Thymus (tissue), 11 donors: ENCODE measurements around the gene TMEM253. TPM values are rescaled to one million over a fixed set of nuclear protein-coding genes. Genes with fewer than 3 reads are reported as not detected.
A peak's percentile ranks its signal among the peaks of the same experiment; 100 is the strongest.

ENCODE experiments used
- DNase-seq, 9 donors: peaks; one replicate each; pipeline ENCODE4 v3.0.0-alpha.2; 2013; ENCODE audit warnings: low spot score in 9 of 9, low read depth in 6 of 9, missing footprints in 1 of 9
- H3K27ac ChIP-seq, 2 donors: one replicate each; pipeline ENCODE4 v1.5.1; 2013; ENCODE audit warnings: control low read depth in 1 of 2, low read depth in 1 of 2, low read length in 1 of 2, mild to moderate bottlenecking in 1 of 2, moderate library complexity in 1 of 2
- H3K27me3 ChIP-seq, 2 donors: one replicate each; pipeline ENCODE4 v1.5.1; 2013; ENCODE audit warnings: low read length in 1 of 2; ENCODE audit not compliant: control insufficient read depth in 2 of 2, insufficient read depth in 1 of 2
- H3K36me3 ChIP-seq, 2 donors: one replicate each; pipeline ENCODE4 v1.5.1; 2013; ENCODE audit warnings: low read length in 1 of 2, mild to moderate bottlenecking in 1 of 2, moderate library complexity in 1 of 2; ENCODE audit not compliant: control insufficient read depth in 2 of 2, insufficient read depth in 2 of 2
- H3K4me1 ChIP-seq, 2 donors: one replicate each; pipeline ENCODE4 v1.5.1; 2013; ENCODE audit warnings: low read length in 2 of 2; ENCODE audit not compliant: control insufficient read depth in 2 of 2, insufficient read depth in 2 of 2
- H3K4me3 ChIP-seq, 2 donors: one replicate each; pipeline ENCODE4 v1.5.1; 2013; ENCODE audit warnings: low read length in 2 of 2, control low read depth in 1 of 2, mild to moderate bottlenecking in 1 of 2
- H3K9me3 ChIP-seq, 2 donors: one replicate each; pipeline ENCODE4 v1.5.1; 2013; ENCODE audit warnings: low read length in 1 of 2, mild to moderate bottlenecking in 1 of 2; ENCODE audit not compliant: control insufficient read depth in 2 of 2, insufficient read depth in 1 of 2
- WGBS: extraction: QIAGEN DNeasy Blood & Tissue Kit; methylation state at CpG from one replicate; pipeline ENCODE4 v1.1.7; 2013; 5-methylcytosine and 5-hydroxymethylcytosine counted together
- polyA plus RNA-seq: library from polyadenylated mRNA; stranded (reverse); fragments of 200-250 nt; gene quantifications from one replicate; pipeline ENCODE4 v1.2.3, GENCODE V29; 2013
- total RNA-seq: library from RNA; stranded (reverse); fragments of 120-200 nt; gene quantifications from one replicate; pipeline ENCODE4 v1.2.4, GENCODE V29; 2013
- donor health status: healthy.

Gene TMEM253
- total and polyA plus RNA-seq, 2 donors = 0.14 to 0.98 TPM

- Histone ChIP-seq H3K27ac (peak overlapping the region in 1 of 2 donors; percentile 41), H3K36me3 (no peaks in the 10 kb centered on the region), H3K9me3 (no peaks in the 10 kb centered on the region), H3K4me3 (no peak overlapping the region), H3K4me1 (peaks cover 30 to 63% of the 10 kb centered on the region in 2 donors), H3K27me3 (no peaks in the 10 kb centered on the region)
- DNase-seq = no peak
- WGBS = 95% methylated on average over 5 of the region's 5 CpGs
Measured at GRCh38 chr14:21099596-21099985, 1.3 kb upstream of the TMEM253 start.

DNA sequence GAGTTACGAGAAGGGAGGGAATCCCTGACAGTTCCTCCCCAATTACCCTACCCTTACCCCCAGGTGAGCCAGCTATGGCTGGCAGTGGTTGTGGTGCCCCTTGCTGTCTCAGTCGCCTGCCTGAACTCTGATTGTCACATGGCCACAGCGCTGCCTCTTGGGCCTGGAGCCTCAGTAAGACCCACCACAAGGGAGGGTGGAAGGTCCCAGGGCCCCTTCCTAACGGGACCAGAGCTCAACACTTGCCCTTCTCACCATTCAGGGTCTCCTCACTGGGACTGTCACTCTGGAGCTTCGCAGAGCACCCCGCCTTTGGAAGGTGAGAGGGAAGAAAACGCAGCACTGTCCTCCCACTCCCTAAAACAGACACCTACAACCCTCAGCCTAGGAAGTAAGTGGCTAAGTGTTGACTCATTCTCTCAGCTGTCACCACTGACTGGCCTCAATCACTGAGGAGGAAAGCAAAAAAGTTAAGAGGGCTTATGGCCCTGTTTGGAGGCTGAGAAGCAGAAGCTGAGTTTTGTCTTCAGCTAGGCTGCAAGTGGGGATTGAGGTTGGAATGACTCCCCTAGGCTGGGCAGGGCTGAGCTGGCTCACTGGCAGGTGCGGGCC is 1.0 kb downstream of the TMEM253 start:
- Histone ChIP-seq H3K4me3 (no peak overlapping the region), H3K4me1 (peaks cover 23 to 58% of the 10 kb centered on the region in 2 donors), H3K27ac (peak overlapping the region in 1 of 2 donors; percentile 95), H3K27me3 (no peaks in the 10 kb centered on the region), H3K9me3 (no peaks in the 10 kb centered on the region), H3K36me3 (no peaks in the 10 kb centered on the region)
- no peak for DNase-seq
- WGBS = 95% methylated on average over 8 of the region's 8 CpGs

DNA sequence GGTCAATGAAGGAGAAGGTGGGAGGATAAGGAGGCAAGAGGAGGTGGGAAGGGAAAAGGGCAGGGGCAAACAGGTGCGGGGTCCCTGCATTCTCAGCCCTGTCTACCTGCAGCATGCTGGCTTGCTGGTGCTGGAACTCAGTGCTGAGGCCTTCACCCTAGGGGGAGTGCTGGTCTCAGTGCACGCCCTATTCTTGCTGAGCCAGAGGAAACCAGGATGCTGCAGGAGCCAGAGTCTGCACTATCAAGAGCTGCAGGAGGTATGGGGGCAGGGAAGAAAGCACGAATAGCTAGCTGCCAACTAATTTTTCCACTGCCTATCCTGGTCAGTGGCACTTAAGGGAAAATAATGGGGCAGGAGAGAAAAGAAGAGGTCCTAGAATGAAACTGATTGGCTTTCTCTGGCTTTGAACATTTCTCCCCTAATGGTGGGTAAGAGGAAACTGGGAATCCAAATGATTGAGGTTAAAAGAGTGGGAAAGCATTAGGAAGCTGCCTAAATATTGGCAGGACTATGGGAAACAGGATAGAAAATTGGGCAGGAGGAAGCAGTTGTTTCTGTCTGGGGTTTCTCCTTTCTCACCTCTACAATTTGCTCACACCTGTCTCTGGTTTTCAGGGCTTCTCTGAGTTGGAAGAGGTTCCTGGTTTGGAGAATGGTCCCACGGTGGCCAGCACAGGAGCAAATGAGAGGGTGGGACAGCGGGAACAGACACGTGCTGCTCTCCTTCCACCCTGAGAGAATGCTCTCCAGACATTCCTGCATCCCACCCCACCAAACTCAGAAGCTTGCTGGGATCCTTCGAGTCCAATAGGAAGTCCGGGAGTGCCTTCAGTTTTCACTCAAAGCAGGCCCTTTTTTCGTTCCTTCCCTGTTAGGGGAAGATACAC is 1.9 kb downstream of the TMEM253 start:
- peak in 2 of 9 donors; percentile 34 to 48 for DNase-seq
- Histone ChIP-seq H3K4me1 (peaks cover 18 to 56% of the 10 kb centered on the region in 2 donors), H3K27ac (peak overlapping the region; percentile 46 to 95), H3K9me3 (no peaks in the 10 kb centered on the region), H3K27me3 (no peaks in the 10 kb centered on the region), H3K36me3 (no peaks in the 10 kb centered on the region), H3K4me3 (peak overlapping the region; percentile 53 to 77)
- whole genome bisulfite sequencing = 27% methylated on average over 9 of the region's 9 CpGs

DNA sequence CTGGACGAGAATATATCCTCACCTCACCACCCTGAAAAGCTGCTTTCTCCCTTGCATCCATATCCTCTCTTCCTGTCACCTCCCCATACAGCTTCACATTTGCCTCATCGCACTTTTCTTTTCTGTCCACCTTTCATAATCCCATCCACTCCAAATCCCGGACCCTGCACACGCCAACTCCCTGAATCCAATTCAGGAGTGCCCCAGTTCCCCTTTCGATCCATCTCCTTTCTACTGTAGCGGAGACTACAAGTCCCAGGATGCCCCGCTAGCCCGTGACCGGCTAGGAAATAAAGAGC is 2.5 kb downstream of the TMEM253 start:
- Histone ChIP-seq H3K27ac (peak overlapping the region; percentile 95 to 96), H3K4me1 (peaks cover 18 to 56% of the 10 kb centered on the region in 2 donors), H3K36me3 (no peaks in the 10 kb centered on the region), H3K4me3 (peak overlapping the region; percentile 53 to 77), H3K9me3 (no peaks in the 10 kb centered on the region), H3K27me3 (no peaks in the 10 kb centered on the region)
- DNase-seq = no peak
- WGBS = under 1% methylated on average over 9 of the region's 9 CpGs

GRCh38 chr14:21103710-21104447 is 3.0 kb downstream of the TMEM253 start:
- Histone ChIP-seq H3K4me3 (peak overlapping the region; percentile 53 to 77), H3K4me1 (peaks cover 17 to 52% of the 10 kb centered on the region in 2 donors), H3K36me3 (no peaks in the 10 kb centered on the region), H3K27me3 (no peaks in the 10 kb centered on the region), H3K9me3 (no peaks in the 10 kb centered on the region), H3K27ac (peak overlapping the region; percentile 95 to 96)
- DNase-seq = peak in 8 of 9 donors; percentile 87 to 98 (median 92)
- under 1% methylated on average over 62 of the region's 62 CpGs for WGBS

GRCh38 chr14:21104448-21105060 is 3.7 kb downstream of the TMEM253 start:
- peak in 7 of 9 donors; percentile 54 to 85 (median 61) for DNase-seq
- H3K27ac ChIP-seq = peak overlapping the region; percentile 95 to 96
- no peaks in the 10 kb centered on the region for H3K9me3 ChIP-seq
- no peaks in the 10 kb centered on the region for H3K27me3 ChIP-seq
- peak overlapping the region; percentile 53 to 77 for H3K4me3 ChIP-seq
- no peaks in the 10 kb centered on the region for H3K36me3 ChIP-seq
- WGBS = 10% methylated on average over 8 of the region's 8 CpGs
- peaks cover 15 to 46% of the 10 kb centered on the region in 2 donors for H3K4me1 ChIP-seq

DNA sequence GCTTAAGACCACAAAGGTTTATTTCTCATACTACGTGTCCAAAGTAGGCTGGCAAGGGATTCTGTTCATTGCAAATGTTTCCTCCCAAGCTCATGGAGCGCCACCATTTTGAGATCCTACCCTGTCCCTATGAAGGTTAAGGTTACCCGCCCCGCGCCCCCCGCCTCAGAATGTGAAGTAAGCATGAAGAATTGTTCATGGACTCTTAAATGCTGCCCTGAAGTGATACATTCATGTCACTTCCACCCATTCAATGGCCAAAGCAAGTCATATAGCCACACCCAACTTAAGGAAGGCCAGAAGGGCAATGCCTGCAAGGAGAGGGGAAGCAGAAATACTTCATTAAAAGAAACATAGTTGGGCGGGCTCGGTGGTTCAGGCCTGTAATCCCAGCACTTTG is 4.2 kb downstream of the TMEM253 start:
- peaks cover 15 to 43% of the 10 kb centered on the region in 2 donors for H3K4me1 ChIP-seq
- H3K9me3 ChIP-seq = no peaks in the 10 kb centered on the region
- 94% methylated on average over 8 of the region's 8 CpGs for WGBS
- no peaks in the 10 kb centered on the region for H3K36me3 ChIP-seq
- no peak for DNase-seq
- H3K27ac ChIP-seq = no peak overlapping the region
- H3K27me3 ChIP-seq = no peaks in the 10 kb centered on the region
- no peak overlapping the region for H3K4me3 ChIP-seq

DNA sequence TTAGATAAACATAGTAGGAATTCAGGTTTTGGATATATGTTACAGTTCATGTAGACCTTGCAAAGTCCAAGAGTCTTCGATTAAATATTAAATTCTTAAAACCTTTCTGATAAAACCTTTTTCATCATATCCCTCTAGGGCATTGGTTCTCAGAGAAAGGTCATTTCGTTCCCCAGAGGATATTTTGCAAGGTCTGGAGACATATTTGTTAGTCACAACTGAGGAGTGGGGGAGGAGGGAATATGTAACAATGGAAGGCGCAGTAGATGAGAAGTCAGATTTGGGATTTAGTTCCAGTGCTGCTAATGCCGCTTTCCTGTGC is 5.3 kb downstream of the TMEM253 start:
- Histone ChIP-seq H3K4me1 (peaks cover 15 to 40% of the 10 kb centered on the region in 2 donors), H3K27ac (no peak overlapping the region), H3K36me3 (no peaks in the 10 kb centered on the region), H3K27me3 (no peaks in the 10 kb centered on the region), H3K9me3 (no peaks in the 10 kb centered on the region), H3K4me3 (no peak overlapping the region)
- DNase-seq = no peak
- WGBS = 94% methylated on average over 4 of the region's 4 CpGs
